ENCODE data around the gene BASP1.

The BASP1 gene

DNA sequence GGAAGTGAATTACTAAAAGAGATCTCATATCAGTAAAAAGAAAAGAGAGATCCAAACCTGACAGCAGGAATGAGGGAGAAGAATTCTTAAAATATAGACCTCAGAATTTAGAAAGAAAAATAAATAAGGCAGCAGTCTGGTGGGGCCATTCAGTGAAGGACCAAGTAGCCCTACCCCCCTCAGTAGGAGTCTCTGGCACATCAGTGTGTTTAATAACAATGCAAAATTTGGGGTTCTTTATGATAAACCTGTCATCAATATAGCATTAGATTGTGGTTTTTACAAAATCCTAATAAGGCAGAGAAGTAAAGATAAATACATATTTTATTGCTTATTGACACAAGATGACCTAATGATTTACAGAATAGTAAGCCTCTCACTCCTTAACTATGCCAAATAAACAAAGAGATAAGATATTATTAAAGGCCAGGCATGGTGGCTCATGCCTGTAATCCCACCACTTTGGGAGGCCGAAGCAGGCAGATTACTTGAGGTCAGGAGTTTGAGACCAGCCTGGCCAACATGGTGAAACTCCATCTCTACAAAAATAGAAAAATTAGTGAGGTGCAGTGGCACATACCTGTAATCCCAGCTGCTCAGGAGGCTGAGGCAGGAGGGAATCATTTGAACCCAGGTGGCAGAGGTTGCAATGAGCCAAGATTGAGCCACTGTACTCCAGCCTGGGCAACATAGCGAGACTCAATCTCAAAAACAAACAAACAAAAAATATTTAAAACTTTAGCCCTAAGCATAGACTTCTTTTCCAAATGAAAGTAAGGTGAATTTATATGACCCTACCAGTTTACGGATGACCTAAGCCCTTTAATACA lies 108.6 kb downstream of the BASP1 start:
- no peaks in the 10 kb centered on the region for H3K9me3 ChIP-seq (ENCODE audit: control insufficient read depth, insufficient read depth, low read depth, low read length)
- H3K4me3 ChIP-seq (ENCODE audit: low read depth, low read length) = no peak overlapping the region
- CTCF ChIA-PET = no interaction called here
- H3K36me3 ChIP-seq (ENCODE audit: control insufficient read depth in 2 of 2, insufficient read depth in 1 of 2, low read length in 2 of 2) = no peaks in the 10 kb centered on the region
- H3K4me1 ChIP-seq (ENCODE audit: control insufficient read depth, insufficient read depth, low read length) = peaks cover 21% of the 10 kb centered on the region
- POLR2A ChIA-PET = interaction anchor here (1.2 kb wide), 1 partner anchor 108 kb away, joined by 3 read pairs; no protein-coding TSS in a partner anchor
- peak overlapping the region; percentile 66; the same call in 1 of the 2 replicates for H3K27ac ChIP-seq (ENCODE audit: extremely low read depth, low read depth, low read length)
- TF ChIP-seq ZNF335 (tag by site-specific recombination; conservative IDR thresholded peaks at IDR 0.05) = peak; percentile 44
- TF ChIP-seq, protein P1, sequence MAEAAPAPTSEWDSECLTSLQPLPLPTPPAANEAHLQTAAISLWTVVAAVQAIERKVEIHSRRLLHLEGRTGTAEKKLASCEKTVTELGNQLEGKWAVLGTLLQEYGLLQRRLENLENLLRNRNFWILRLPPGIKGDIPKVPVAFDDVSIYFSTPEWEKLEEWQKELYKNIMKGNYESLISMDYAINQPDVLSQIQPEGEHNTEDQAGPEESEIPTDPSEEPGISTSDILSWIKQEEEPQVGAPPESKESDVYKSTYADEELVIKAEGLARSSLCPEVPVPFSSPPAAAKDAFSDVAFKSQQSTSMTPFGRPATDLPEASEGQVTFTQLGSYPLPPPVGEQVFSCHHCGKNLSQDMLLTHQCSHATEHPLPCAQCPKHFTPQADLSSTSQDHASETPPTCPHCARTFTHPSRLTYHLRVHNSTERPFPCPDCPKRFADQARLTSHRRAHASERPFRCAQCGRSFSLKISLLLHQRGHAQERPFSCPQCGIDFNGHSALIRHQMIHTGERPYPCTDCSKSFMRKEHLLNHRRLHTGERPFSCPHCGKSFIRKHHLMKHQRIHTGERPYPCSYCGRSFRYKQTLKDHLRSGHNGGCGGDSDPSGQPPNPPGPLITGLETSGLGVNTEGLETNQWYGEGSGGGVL (tag by site-specific recombination; IDR thresholded peaks at IDR 0.05) = no peak; the same call in 1 of the 2 replicates
- TF ChIP-seq GLI2 (tag by site-specific recombination; IDR thresholded peaks at IDR 0.05; ENCODE audit: borderline replicate concordance, low read depth) = 0 out of 2 replicates have a peak, but pooled peaks have one; percentile 55
- TF ChIP-seq, protein P2, sequence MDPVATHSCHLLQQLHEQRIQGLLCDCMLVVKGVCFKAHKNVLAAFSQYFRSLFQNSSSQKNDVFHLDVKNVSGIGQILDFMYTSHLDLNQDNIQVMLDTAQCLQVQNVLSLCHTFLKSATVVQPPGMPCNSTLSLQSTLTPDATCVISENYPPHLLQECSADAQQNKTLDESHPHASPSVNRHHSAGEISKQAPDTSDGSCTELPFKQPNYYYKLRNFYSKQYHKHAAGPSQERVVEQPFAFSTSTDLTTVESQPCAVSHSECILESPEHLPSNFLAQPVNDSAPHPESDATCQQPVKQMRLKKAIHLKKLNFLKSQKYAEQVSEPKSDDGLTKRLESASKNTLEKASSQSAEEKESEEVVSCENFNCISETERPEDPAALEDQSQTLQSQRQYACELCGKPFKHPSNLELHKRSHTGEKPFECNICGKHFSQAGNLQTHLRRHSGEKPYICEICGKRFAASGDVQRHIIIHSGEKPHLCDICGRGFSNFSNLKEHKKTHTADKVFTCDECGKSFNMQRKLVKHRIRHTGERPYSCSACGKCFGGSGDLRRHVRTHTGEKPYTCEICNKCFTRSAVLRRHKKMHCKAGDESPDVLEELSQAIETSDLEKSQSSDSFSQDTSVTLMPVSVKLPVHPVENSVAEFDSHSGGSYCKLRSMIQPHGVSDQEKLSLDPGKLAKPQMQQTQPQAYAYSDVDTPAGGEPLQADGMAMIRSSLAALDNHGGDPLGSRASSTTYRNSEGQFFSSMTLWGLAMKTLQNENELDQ (tag by site-specific recombination; IDR thresholded peaks at IDR 0.05; ENCODE audit: low read depth) = no peak
- no peak for TF ChIP-seq ZFP41 (tag by site-specific recombination; IDR thresholded peaks at IDR 0.05; ENCODE audit: borderline replicate concordance)
- 0 out of 2 replicates have a peak, but pooled peaks have one; percentile 20 for TF ChIP-seq MYNN (tag by site-specific recombination; IDR thresholded peaks at IDR 0.05; ENCODE audit: borderline replicate concordance)
- TF ChIP-seq, protein P3, sequence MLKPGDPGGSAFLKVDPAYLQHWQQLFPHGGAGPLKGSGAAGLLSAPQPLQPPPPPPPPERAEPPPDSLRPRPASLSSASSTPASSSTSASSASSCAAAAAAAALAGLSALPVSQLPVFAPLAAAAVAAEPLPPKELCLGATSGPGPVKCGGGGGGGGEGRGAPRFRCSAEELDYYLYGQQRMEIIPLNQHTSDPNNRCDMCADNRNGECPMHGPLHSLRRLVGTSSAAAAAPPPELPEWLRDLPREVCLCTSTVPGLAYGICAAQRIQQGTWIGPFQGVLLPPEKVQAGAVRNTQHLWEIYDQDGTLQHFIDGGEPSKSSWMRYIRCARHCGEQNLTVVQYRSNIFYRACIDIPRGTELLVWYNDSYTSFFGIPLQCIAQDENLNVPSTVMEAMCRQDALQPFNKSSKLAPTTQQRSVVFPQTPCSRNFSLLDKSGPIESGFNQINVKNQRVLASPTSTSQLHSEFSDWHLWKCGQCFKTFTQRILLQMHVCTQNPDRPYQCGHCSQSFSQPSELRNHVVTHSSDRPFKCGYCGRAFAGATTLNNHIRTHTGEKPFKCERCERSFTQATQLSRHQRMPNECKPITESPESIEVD (tag by site-specific recombination; IDR thresholded peaks at IDR 0.05) = peak; percentile 38
- TF ChIP-seq, protein P4, sequence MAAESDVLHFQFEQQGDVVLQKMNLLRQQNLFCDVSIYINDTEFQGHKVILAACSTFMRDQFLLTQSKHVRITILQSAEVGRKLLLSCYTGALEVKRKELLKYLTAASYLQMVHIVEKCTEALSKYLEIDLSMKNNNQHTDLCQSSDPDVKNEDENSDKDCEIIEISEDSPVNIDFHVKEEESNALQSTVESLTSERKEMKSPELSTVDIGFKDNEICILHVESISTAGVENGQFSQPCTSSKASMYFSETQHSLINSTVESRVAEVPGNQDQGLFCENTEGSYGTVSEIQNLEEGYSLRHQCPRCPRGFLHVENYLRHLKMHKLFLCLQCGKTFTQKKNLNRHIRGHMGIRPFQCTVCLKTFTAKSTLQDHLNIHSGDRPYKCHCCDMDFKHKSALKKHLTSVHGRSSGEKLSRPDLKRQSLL (tag by site-specific recombination; IDR thresholded peaks at IDR 0.05) = no peak
- no peak for TF ChIP-seq ZNF664 (tag by site-specific recombination; IDR thresholded peaks at IDR 0.05)
- TF ChIP-seq ZNF121 (tag by site-specific recombination; IDR thresholded peaks at IDR 0.05) = peak; percentile 92
- TF ChIP-seq ZXDB (tag by site-specific recombination; IDR thresholded peaks at IDR 0.05) = peak; percentile 49; the same call in 1 of the 2 replicates
- TF ChIP-seq ZNF324 (tag by site-specific recombination; IDR thresholded peaks at IDR 0.05) = peak; percentile 17; the same call in 1 of the 2 replicates
- peak; percentile 34; the same call in 1 of the 2 replicates for TF ChIP-seq KLF10 (tag by site-specific recombination; IDR thresholded peaks at IDR 0.05)
- TF ChIP-seq ZNF529 (tag by site-specific recombination; IDR thresholded peaks at IDR 0.05; ENCODE audit: insufficient replicate concordance) = no peak
- no peak for TF ChIP-seq EGR2 (tag by site-specific recombination; IDR thresholded peaks at IDR 0.05; ENCODE audit: low read depth)
- TF ChIP-seq, protein P5, sequence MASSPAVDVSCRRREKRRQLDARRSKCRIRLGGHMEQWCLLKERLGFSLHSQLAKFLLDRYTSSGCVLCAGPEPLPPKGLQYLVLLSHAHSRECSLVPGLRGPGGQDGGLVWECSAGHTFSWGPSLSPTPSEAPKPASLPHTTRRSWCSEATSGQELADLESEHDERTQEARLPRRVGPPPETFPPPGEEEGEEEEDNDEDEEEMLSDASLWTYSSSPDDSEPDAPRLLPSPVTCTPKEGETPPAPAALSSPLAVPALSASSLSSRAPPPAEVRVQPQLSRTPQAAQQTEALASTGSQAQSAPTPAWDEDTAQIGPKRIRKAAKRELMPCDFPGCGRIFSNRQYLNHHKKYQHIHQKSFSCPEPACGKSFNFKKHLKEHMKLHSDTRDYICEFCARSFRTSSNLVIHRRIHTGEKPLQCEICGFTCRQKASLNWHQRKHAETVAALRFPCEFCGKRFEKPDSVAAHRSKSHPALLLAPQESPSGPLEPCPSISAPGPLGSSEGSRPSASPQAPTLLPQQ (tag by site-specific recombination; IDR thresholded peaks at IDR 0.05) = peak; percentile 61
- TF ChIP-seq OSR2 (tag by site-specific recombination; IDR thresholded peaks at IDR 0.05) = 0 out of 2 replicates have a peak, but pooled peaks have one; percentile 7
- peak; percentile 67 for TF ChIP-seq FEZF1 (tag by site-specific recombination; IDR thresholded peaks at IDR 0.05)
- TF ChIP-seq ZNF354C (tag by site-specific recombination; IDR thresholded peaks at IDR 0.05; ENCODE audit: borderline replicate concordance, low read depth) = 0 out of 2 replicates have a peak, but pooled peaks have one; percentile 15
- peak; percentile 52 for TF ChIP-seq ZNF843 (tag by site-specific recombination; IDR thresholded peaks at IDR 0.05)
- no peak for TF ChIP-seq ZNF114 (tag by site-specific recombination; IDR thresholded peaks at IDR 0.05)
- no peak for TF ChIP-seq ZNF394 (tag by site-specific recombination; IDR thresholded peaks at IDR 0.05; ENCODE audit: borderline replicate concordance)
- TF ChIP-seq ZNF785 (tag by site-specific recombination; IDR thresholded peaks at IDR 0.05) = no peak
- TF ChIP-seq ZEB2 (tag by site-specific recombination; IDR thresholded peaks at IDR 0.05) = no peak; the same call in 1 of the 2 replicates
- 0 out of 2 replicates have a peak, but pooled peaks have one; percentile 29 for TF ChIP-seq ZFP69B (tag by site-specific recombination; IDR thresholded peaks at IDR 0.05)
- peak; percentile 66; the same call in 1 of the 2 replicates for TF ChIP-seq WT1 (tag by site-specific recombination; IDR thresholded peaks at IDR 0.05)

Data from HEK293 (cell line).